Stimulated activated naive CD8-positive, alpha-beta T cell treated with anti-CD3 and anti-CD28 coated beads, Interleukin-15, Interleukin-2, amounts not matched to agents 100 U/mL and 50 U/mL, for 24 hours (primary cell): ENCODE results near the gene CAPN8.

Source experiments
- ATAC-seq: fragments of 150-1000 bp; cut with Tn5 transposase; one replicate; pipeline ENCODE4 v1.10.0; 2021
- DNase-seq: peaks from one replicate; pipeline ENCODE4 v3.0.0; 2021

CAPN8 gene

DNA sequence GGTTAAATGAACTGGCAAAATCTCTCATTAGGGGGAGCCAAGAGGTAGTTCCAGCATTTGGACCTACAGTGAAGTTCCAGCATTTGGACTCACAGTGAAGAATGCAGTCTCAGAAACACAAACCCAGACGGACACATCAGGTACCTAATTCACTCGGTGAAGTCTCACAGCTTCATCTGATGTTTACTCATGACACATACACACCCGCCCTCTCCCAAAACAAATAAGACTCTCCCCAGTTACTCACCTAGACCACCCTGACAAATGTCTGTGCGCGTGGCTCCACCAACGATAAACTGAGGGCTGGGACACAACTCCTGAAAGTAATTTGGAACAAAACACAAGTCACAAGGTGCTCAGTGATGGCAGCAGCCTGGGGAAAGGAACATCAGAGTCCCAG is 11.4 kb downstream of the CAPN8 start:
- no peak for ATAC-seq
- DNase-seq, result no peak

GRCh38 chr1:223653431-223653830 is 12.1 kb downstream of the CAPN8 start:
- DNase-seq (no peak), ATAC-seq (no peak)

DNA sequence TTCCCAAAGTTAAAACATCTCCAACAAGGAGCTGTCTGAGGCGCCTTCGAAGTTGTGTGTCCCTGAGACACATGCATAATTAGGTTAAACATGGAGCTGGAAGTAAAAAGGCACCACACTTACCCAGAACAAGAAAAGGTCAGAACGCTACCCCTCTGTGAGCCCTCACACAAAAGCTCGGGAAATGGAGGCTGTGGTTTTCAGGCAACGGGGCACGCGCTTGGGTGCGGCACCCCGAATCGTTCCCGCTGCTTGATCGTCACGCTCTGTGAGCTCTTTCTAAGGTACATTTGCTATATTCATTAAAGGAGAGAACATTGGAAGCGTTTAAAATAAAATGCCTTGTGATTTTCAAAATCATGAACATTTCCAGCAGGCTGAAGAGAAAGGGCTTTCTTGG is 12.5 kb downstream of the CAPN8 start:
- DNase-seq (no peak), ATAC-seq (no peak)

GRCh38 chr1:223652436-223652941 is 13.0 kb downstream of the CAPN8 start:
- DNase-seq (no peak), ATAC-seq (no peak)

DNA sequence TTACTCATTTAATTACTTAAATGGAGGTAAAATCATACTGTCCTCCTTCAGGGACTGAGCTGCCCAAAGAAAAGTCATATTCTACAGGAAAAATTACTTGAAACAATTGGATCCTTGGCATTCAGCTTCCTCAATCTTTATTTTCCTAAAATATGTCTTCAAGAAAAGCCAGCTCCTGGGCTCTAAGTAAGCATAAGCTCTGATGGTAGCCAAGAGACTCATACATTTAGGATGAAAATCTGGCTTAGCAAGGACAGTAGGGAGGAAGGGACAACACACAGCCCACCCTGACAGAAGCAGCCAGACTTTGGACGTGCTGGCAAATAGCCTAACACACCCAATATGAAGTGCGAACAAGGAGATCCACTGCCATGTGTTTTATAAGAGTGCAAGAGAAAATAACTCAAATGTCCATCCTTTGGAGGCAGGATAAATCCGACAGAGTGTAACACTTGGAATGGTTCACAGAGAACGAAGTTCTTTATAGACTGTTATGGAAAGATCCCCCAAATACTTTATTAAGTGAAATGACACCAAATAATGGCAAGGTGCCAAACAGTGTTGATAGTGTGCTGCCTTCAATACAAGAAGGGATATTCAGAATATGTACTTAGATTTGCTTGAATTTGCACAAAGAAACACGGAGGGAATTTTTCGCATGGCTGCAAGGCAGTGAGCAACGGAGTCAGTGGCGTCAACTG is 14.1 kb downstream of the CAPN8 start:
- no peak for DNase-seq
- no peak for ATAC-seq

DNA sequence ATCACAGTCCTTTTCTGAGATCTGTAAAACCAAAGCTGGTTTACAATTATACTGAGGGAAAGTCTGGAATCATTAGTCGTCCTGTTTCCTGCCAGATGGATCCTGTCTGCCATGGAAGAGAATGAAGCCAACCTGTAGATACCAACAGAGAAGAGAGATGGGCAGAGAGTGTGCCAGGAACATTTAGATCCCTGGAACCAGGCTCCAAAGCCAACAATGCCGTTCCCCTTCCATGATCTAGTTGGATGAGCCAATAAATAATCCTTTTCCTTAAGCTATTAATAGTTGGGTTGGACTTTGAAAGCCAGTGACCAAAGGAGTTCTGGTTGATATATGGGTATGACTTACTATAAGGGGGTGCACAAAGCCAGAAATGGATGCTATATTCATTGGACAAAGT is 15.0 kb downstream of the CAPN8 start:
- no peak for DNase-seq
- no peak for ATAC-seq

DNA sequence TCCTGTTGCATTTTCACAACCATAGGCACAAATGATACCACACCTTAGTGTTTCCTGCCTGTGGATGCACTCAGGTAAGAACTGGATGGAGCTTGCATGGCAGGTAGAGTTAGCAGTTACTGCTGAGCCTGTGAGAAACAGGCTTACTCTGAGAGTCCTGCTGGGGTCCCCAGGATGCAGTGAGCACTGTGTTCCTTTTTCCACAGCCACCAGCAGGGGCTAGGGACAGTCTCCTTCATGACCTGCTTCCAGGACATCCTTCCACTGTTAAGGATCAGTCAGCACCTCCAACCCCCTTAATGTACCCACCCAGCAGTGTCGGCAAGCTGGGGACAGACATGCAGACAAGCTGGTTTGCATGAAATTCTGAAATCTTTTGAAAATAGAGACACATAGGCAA is 16.3 kb downstream of the CAPN8 start:
- ATAC-seq, result no peak
- no peak for DNase-seq

DNA sequence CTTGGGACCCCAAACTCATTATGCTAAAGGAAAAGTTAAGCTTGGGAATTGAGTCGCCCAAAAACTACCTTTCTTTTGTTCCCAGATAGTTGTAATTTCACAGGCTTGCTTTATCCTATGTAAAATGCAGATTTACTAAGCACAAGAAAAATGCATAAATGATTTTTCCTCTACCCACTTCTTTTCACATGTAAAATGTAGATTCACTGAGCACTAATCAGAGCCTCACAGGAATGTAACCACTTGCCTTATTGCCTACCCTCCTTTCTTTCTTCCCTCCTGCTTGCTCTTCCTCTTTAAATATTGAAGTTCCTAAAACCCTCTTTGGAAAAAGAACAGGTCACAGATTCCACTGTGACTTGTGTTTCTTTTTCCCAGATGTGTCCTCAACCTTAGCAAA is 18.3 kb downstream of the CAPN8 start:
- DNase-seq (no peak), ATAC-seq (no peak)

DNA sequence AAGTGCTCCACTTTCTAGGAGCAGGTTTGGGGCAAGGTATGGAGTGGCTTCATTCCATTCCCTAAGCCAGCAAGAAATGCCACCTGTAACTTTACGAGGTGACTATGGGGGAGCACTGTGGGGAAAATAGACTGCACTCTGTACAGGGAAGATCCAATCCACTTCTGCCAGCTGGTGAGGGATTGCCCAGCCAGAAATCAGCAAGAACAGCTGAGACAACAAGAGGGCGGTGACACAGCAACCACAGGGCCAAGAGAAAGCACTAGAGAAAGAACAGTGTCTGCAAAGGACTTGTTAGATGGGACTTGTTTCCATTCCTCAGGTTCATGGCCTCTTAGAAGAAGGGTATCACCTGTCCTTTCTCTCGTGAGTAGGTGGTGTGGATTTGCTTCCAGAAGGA is 19.6 kb downstream of the CAPN8 start:
- no peak for DNase-seq
- ATAC-seq, result no peak

DNA sequence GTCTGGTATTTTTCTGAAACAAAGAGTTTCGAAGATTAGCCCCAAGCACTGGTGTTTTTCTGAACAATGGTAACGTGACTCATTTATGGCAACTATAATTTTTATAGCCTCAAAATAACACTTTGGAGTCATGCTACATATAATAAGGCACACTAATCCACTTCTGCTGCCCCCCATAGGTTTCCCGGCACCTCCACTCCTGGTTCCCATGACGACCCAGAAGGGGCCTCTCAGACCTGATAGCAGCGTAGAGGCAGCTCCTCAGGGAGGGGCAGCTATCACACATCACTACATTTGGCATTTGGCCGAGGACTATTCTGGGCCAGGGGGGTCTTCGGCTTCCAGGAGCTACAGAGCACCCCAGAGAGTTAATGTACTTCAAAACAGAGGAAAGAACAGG is 23.3 kb downstream of the CAPN8 start:
- DNase-seq (no peak), ATAC-seq (no peak)

GRCh38 chr1:223641523-223642039 is 23.9 kb downstream of the CAPN8 start:
- ATAC-seq (no peak), DNase-seq (no peak)

- DNase-seq (no peak), ATAC-seq (peak; percentile 71)
Observed at GRCh38 chr1:223639331-223639749, 26.2 kb downstream of the CAPN8 start.

DNA sequence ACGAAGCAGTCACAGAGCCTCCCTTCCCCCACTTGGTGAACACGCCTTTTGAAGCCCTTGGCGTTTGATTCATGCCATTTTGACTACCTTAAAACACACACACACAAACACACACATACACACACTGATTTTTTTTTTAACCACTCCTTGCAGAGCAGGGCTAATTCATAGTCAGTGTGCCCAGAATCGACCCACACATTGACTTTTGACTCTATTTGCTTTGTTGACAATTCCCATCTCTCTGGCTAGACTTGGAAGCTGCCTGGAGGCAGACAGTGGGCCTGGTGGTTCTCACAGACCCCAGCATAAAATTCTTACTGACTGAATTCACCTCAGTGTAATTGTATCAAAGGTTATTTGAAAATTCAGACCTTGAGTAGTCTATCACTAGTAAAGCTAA is 30.3 kb downstream of the CAPN8 start:
- DNase-seq, result no peak
- no peak for ATAC-seq

DNA sequence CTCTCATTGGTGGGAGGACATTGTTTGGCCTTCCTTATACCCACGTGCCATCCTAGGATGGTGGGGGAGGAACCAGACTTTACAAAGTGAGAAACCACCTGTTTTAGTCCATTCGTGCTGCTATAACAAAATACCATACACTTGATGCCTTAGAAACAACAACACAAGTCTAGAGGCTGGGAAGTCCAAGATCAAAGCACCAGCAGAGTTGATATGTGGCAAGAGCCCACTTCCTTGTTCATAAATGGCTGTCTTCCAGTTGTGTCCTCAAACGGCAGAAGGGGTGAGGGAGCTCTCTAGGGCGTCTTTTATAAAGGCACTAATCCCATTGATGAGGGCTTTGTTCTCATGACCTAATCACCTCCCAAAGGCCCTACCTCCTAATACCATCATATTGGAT is 31.1 kb downstream of the CAPN8 start:
- ATAC-seq (no peak), DNase-seq (no peak)

GRCh38 chr1:223631956-223632355 is 33.5 kb downstream of the CAPN8 start:
- ATAC-seq (no peak), DNase-seq (no peak)

GRCh38 chr1:223631473-223631872 is 34.0 kb downstream of the CAPN8 start:
- ATAC-seq, result no peak
- no peak for DNase-seq

DNA sequence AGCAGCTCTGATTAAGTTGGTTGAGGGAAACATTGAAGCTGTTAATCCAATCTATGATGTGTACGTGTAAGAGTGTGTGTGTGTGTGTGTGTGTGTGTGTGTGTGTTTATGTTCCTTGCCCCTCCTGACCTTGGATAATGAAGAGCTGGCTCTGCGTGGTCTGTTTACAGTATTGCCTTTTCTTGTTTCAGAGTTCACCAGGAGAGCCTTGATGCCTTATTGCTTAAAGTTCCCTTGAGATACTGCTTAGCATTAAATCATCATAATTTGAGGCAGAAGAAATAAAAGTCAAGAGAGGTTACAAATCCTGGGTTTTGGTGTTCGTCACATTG is 36.4 kb downstream of the CAPN8 start:
- ATAC-seq, result no peak
- DNase-seq, result no peak

DNA sequence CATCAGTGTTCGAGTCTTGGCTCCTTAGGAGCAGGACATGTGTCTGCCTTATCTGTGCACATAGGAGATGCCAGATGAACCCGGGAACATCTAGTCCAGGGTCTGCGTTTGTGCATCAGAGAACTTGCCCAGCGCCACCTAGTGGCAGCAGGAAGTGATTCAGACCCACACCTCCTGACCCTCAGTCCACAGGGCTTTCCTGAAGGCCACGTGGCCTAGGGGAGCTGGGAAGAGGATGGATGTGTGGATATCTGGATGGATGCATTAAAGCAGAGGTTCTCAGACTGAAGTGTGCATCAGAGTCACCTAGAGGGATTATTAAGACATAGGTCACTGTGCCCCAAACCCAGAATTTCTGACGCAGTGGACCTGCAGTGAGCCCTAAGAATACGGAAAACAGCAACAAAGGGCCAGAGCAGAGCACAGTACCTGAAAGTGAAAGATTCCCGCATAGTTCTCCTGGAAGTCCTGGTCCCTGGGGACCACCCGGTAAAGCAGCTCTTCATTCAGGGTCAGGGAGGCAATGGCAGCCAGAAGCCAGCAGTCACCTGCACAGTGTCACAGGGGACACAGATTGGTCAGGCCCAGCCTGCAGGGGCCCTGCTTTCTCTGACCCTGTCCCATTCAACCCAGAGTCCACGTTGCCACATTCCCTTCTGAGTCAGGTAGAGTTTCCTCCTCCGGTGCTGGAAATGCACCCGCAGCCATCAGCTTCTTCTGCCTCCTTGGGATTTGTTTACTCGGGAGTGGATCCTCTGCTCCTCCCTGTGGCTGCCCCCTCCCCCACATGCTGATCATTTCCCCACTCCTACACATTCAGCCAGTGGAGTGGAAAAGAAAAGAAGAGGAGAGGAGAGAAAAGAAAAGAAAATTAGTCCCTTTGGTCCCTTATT is 37.0 kb downstream of the CAPN8 start:
- DNase-seq (peak; percentile 62), ATAC-seq (peak; percentile 44)

DNA sequence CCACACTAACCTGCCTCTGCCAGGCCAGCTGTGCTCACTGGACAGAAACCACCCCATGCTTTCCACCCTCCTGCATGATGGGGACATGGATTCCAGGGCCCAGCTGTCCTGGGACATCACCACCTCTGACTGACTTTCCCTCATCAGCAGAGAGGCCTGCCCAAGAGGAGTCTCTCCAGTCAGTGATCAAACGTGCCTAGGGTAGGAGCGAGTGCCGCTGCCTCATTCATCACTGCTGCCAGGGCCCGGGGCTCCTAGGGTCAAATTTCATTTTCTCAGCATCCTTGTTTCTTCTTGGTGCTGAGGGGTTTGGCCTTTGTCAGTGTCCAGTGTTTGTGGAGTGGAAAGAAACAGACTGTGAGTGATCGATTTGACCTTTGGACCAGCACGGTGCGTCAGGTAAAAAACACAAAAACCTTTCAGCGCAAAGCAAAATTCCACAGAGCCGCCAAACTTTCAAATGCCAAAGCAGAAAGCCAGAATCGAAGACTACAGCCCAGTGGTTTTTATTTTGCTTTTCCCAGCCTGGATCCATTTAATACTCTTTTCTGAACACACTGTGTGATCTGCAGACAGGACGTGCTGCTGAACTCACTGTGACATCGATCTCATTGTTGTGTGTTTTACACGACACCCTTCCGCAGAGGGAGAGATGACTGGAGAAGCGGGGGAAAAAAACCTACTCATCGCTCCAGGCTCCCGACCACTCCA is 43.2 kb downstream of the CAPN8 start:
- no peak for ATAC-seq
- no peak for DNase-seq

DNA sequence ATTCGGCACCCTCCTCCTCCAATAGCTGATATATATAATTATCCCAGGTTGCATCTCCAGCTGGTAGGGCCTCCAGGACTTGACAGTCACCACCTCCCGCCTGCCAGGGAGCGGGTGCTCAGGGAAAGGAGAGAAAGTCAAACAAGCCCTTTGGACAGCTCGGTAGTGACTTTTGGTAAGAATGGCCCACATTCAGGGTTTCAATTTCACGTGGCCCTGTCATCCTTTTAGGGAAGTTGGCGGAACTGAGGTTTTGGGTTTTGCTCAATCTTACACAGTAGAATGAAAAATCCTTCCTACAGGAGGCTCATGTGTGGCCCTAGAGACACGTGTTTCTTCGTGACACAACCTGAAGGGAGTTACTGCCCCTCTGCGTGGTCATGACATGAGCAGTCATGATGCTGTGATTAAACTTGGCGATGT is 44.2 kb downstream of the CAPN8 start:
- ATAC-seq, result peak; percentile 55
- DNase-seq, result no peak

GRCh38 chr1:223620297-223620897 is 45.1 kb downstream of the CAPN8 start:
- no peak for ATAC-seq
- no peak for DNase-seq

- DNase-seq, result no peak
- no peak for ATAC-seq
Observed at GRCh38 chr1:223618680-223619079, 46.8 kb downstream of the CAPN8 start.
